ENCODE measurements around the gene LRRIQ1.
A peak's percentile ranks its signal among the peaks of the same experiment; 100 is the strongest.

Gene LRRIQ1

DNA sequence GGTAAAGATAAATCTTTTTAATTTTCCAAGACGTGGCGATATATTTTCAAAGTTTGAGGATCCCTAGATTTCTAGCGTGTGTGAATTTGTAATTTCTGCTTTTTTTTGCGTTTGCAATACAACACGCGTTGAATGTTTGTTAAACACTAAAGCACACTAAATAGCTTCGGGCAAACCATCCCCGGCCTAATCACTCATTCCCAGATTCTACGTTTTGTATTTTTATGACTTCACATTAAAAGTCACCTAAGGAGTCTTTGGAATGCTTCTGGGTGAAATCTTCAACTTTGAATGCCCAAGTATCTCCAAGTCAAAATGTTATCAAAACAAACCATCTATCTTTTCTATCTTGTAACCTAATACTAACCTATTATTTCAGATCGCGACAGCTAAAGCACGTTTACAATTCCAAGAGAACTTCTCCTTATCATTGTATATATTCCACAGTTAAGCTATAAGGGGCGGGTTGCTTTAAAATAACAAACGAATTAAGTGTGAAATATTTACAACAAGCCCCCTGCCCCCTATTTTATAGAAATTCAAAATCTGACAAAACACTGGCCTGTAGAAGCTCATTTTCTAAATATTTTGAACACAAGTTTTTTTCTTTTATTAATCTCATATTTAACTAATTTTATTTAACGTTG, 245.0 kb downstream of the LRRIQ1 start:
- H3K27ac ChIP-seq (ENCODE audit: extremely low read depth, low read depth, low read length), result peak overlapping the region; percentile 83
- CTCF ChIA-PET, result interaction anchor here (0.9 kb wide), 1 partner anchor 17 kb away, joined by 5 read pairs; no protein-coding TSS in a partner anchor
- no peaks in the 10 kb centered on the region for H3K9me3 ChIP-seq (ENCODE audit: control insufficient read depth, insufficient read depth, low read depth, low read length)
- TF ChIP-seq IKZF3 (tag by site-specific recombination; IDR thresholded peaks at IDR 0.05) (0 out of 2 replicates have a peak, but pooled peaks have one; percentile 19), ZXDB (tag by site-specific recombination; IDR thresholded peaks at IDR 0.05) (0 out of 2 replicates have a peak, but pooled peaks have one; percentile 14), KLF10 (tag by site-specific recombination; IDR thresholded peaks at IDR 0.05) (0 out of 2 replicates have a peak, but pooled peaks have one; percentile 15), MYNN (tag by site-specific recombination; IDR thresholded peaks at IDR 0.05; ENCODE audit: borderline replicate concordance) (peak; percentile 92), FEZF1 (tag by site-specific recombination; IDR thresholded peaks at IDR 0.05) (0 out of 2 replicates have a peak, but pooled peaks have one; percentile 16), TCF7L2 (IDR thresholded peaks at IDR 0.05; ENCODE audit: borderline replicate concordance, low read depth, low read length) (peak; percentile 52; the same call in 1 of the 2 replicates), TRIM28 (IDR thresholded peaks at IDR 0.05; ENCODE audit: borderline replicate concordance, low read length) (no peak)
- TF ChIP-seq, protein P1, sequence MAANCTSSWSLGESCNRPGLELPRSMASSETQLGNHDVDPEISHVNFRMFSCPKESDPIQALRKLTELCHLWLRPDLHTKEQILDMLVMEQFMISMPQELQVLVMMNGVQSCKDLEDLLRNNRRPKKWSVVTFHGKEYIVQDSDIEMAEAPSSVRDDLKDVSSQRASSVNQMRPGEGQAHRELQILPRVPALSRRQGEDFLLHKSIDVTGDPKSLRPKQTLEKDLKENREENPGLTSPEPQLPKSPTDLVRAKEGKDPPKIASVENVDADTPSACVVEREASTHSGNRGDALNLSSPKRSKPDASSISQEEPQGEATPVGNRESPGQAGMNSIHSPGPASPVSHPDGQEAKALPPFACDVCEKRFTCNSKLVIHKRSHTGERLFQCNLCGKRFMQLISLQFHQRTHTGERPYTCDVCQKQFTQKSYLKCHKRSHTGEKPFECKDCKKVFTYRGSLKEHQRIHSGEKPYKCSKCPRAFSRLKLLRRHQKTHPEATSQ (tag by site-specific recombination; IDR thresholded peaks at IDR 0.05), result no peak
- TF ChIP-seq, protein P2, sequence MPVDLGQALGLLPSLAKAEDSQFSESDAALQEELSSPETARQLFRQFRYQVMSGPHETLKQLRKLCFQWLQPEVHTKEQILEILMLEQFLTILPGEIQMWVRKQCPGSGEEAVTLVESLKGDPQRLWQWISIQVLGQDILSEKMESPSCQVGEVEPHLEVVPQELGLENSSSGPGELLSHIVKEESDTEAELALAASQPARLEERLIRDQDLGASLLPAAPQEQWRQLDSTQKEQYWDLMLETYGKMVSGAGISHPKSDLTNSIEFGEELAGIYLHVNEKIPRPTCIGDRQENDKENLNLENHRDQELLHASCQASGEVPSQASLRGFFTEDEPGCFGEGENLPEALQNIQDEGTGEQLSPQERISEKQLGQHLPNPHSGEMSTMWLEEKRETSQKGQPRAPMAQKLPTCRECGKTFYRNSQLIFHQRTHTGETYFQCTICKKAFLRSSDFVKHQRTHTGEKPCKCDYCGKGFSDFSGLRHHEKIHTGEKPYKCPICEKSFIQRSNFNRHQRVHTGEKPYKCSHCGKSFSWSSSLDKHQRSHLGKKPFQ (tag by site-specific recombination; IDR thresholded peaks at IDR 0.05), result 0 out of 2 replicates have a peak, but pooled peaks have one; percentile 1
- TF ChIP-seq, protein P3, sequence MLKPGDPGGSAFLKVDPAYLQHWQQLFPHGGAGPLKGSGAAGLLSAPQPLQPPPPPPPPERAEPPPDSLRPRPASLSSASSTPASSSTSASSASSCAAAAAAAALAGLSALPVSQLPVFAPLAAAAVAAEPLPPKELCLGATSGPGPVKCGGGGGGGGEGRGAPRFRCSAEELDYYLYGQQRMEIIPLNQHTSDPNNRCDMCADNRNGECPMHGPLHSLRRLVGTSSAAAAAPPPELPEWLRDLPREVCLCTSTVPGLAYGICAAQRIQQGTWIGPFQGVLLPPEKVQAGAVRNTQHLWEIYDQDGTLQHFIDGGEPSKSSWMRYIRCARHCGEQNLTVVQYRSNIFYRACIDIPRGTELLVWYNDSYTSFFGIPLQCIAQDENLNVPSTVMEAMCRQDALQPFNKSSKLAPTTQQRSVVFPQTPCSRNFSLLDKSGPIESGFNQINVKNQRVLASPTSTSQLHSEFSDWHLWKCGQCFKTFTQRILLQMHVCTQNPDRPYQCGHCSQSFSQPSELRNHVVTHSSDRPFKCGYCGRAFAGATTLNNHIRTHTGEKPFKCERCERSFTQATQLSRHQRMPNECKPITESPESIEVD (tag by site-specific recombination; IDR thresholded peaks at IDR 0.05), result peak; percentile 84
- POLR2A ChIA-PET, result no interaction called here
- H3K4me1 ChIP-seq (ENCODE audit: control insufficient read depth, insufficient read depth, low read length), result no peaks in the 10 kb centered on the region
- H3K4me3 ChIP-seq (ENCODE audit: low read depth, low read length), result peak overlapping the region; percentile 57
- H3K36me3 ChIP-seq (ENCODE audit: control insufficient read depth in 2 of 2, insufficient read depth in 1 of 2, low read length in 2 of 2), result no peaks in the 10 kb centered on the region

DNA sequence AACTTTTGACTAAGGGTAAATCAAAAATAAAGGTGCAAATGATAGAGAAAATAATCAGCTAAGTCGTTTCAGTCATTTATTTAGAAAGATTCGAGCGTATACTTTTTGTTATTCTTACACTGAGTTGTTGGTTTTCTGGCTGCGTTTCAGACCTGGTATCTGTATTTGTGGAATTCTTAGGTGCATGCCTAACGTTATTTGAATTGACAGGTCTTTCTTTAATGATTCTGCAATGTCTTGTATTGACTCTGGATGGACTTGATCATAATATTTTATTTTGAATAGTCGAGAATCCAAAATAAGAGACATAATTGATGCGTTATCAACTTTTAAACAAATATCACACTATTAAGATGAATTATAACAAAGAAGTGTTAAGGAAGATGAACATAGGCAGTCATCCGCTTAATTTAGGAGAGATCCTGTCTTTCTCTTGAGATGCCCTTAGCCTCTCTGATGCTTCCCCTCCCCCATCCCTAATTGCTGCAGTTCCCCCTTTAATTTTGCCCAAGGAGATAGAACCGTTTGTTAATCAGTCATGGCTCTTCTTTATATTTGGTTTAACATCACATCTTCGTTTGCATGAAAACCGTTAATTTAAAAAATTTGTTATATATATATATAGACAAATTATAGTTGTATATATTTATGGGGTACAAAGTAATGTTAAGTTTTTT, 245.6 kb downstream of the LRRIQ1 start:
- CTCF ChIA-PET, result interaction anchor here (0.9 kb wide), 1 partner anchor 16 kb away, joined by 5 read pairs; no protein-coding TSS in a partner anchor
- POLR2A ChIA-PET, result no interaction called here
- Histone ChIP-seq H3K4me3 (ENCODE audit: low read depth, low read length) (peak overlapping the region; percentile 57), H3K27ac (ENCODE audit: extremely low read depth, low read depth, low read length) (no peak overlapping the region), H3K4me1 (ENCODE audit: control insufficient read depth, insufficient read depth, low read length) (no peaks in the 10 kb centered on the region), H3K36me3 (ENCODE audit: control insufficient read depth in 2 of 2, insufficient read depth in 1 of 2, low read length in 2 of 2) (no peaks in the 10 kb centered on the region), H3K9me3 (ENCODE audit: control insufficient read depth, insufficient read depth, low read depth, low read length) (no peaks in the 10 kb centered on the region)
- TF ChIP-seq EGR2 (tag by site-specific recombination; IDR thresholded peaks at IDR 0.05; ENCODE audit: low read depth), result no peak
- TF ChIP-seq ZNF514 (tag by site-specific recombination; IDR thresholded peaks at IDR 0.05), result no peak
- no peak for TF ChIP-seq ZNF843 (tag by site-specific recombination; IDR thresholded peaks at IDR 0.05)
- TF ChIP-seq ZBTB20 (tag by site-specific recombination; IDR thresholded peaks at IDR 0.05), result peak; percentile 93

DNA sequence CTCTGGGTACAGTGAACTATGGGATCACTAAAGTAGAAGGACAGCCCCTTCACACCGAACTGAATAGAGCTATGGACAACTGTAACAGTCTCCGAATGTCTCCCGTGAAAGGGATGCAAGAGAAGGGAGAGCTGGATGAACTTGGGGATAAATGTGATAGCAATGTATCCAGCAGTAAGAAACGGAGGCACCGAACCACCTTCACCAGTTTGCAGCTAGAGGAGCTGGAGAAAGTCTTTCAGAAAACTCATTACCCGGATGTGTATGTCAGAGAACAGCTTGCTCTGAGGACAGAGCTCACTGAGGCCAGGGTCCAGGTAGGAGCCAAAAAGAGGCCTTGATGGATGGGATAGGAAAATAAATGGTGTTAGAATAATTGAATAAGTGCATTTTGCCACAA, 247.4 kb downstream of the LRRIQ1 start:
- peaks cover 0 to 3% of the 10 kb centered on the region in 2 experiments; a peak in 2 of 3 replicates for H3K36me3 ChIP-seq (ENCODE audit: control insufficient read depth in 2 of 2, insufficient read depth in 1 of 2, low read length in 2 of 2)
- no peak overlapping the region for H3K4me3 ChIP-seq (ENCODE audit: low read depth, low read length)
- ChIA-PET CTCF (interaction anchor here (0.5 to 0.6 kb wide), 2 partner anchors 100 to 137 kb away, joined by 3 to 4 read pairs; no protein-coding TSS in a partner anchor), POLR2A (no interaction called here)
- H3K9me3 ChIP-seq (ENCODE audit: control insufficient read depth, insufficient read depth, low read depth, low read length), result no peaks in the 10 kb centered on the region
- no peak overlapping the region for H3K27ac ChIP-seq (ENCODE audit: extremely low read depth, low read depth, low read length)
- H3K4me1 ChIP-seq (ENCODE audit: control insufficient read depth, insufficient read depth, low read length), result no peaks in the 10 kb centered on the region
- TF ChIP-seq PRDM1 (tag by site-specific recombination; IDR thresholded peaks at IDR 0.05) (peak; percentile 63; the same call in 1 of the 2 replicates), ZNF132 (tag by site-specific recombination; IDR thresholded peaks at IDR 0.05; ENCODE audit: borderline replicate concordance) (no peak), MZF1 (tag by site-specific recombination; IDR thresholded peaks at IDR 0.05; ENCODE audit: borderline replicate concordance) (0 out of 2 replicates have a peak, but pooled peaks have one; percentile 28), ZNF140 (tag by site-specific recombination; IDR thresholded peaks at IDR 0.05) (no peak), ZNF335 (tag by site-specific recombination; conservative IDR thresholded peaks at IDR 0.05) (0 out of 2 replicates have a peak, but pooled peaks have one; percentile 25), ZBTB20 (tag by site-specific recombination; IDR thresholded peaks at IDR 0.05) (peak; percentile 43; the same call in 1 of the 2 replicates), ZNF830 (tag by site-specific recombination; IDR thresholded peaks at IDR 0.05; ENCODE audit: low read depth) (no peak)
- TF ChIP-seq, protein P4, sequence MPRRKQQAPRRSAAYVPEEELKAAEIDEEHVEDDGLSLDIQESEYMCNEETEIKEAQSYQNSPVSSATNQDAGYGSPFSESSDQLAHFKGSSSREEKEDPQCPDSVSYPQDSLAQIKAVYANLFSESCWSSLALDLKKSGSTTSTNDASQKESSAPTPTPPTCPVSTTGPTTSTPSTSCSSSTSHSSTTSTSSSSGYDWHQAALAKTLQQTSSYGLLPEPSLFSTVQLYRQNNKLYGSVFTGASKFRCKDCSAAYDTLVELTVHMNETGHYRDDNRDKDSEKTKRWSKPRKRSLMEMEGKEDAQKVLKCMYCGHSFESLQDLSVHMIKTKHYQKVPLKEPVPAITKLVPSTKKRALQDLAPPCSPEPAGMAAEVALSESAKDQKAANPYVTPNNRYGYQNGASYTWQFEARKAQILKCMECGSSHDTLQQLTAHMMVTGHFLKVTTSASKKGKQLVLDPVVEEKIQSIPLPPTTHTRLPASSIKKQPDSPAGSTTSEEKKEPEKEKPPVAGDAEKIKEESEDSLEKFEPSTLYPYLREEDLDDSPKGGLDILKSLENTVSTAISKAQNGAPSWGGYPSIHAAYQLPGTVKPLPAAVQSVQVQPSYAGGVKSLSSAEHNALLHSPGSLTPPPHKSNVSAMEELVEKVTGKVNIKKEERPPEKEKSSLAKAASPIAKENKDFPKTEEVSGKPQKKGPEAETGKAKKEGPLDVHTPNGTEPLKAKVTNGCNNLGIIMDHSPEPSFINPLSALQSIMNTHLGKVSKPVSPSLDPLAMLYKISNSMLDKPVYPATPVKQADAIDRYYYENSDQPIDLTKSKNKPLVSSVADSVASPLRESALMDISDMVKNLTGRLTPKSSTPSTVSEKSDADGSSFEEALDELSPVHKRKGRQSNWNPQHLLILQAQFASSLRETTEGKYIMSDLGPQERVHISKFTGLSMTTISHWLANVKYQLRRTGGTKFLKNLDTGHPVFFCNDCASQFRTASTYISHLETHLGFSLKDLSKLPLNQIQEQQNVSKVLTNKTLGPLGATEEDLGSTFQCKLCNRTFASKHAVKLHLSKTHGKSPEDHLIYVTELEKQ (tag by site-specific recombination; IDR thresholded peaks at IDR 0.05; ENCODE audit: borderline replicate concordance), result no peak
